Hepatocyte (in vitro differentiated cells): ENCODE measurements around the gene UBE3C. TPM values are rescaled to one million over a fixed set of nuclear protein-coding genes. Genes with fewer than 3 reads are reported as not detected.
"Not testable (repeated sequence)": the region's sequence is repeated elsewhere in the genome, so short reads cannot be mapped to it uniquely, and the experiment has no call there.

Experiments used
- DNase-seq: peaks from one replicate; pipeline ENCODE4 v3.0.0-alpha.2; 2016; ENCODE audit warnings: low spot score
- H2AFZ ChIP-seq: fragments of 200-600 bp; sonication (generic); 2 replicates; pipeline ENCODE4 v1.6.0; 2016; ENCODE audit warnings: antibody characterized with exemption, mild to moderate bottlenecking
- H3K27ac ChIP-seq: fragments of 200-600 bp; sonication (generic); 2 replicates; pipeline ENCODE4 v1.5.1; 2016; ENCODE audit warnings: mild to moderate bottlenecking
- H3K27me3 ChIP-seq: fragments of 200-600 bp; sonication (generic); 2 replicates; pipeline ENCODE4 v1.6.1; 2016
- H3K36me3 ChIP-seq: fragments of 200-600 bp; sonication (generic); replicated peaks from 2 replicates; pipeline ENCODE4 v1.5.1; 2016; ENCODE audit warnings: low read depth; ENCODE audit not compliant: insufficient read depth
- H3K4me1 ChIP-seq: fragments of 200-600 bp; sonication (generic); 2 replicates; pipeline ENCODE4 v1.5.1; 2016; ENCODE audit warnings: mild to moderate bottlenecking, moderate library complexity; ENCODE audit not compliant: insufficient read depth
- H3K4me2 ChIP-seq: fragments of 200-600 bp; sonication (generic); 2 replicates; pipeline ENCODE4 v1.6.0; 2016
- H3K4me3 ChIP-seq: fragments of 200-600 bp; sonication (generic); 2 replicates; pipeline ENCODE4 v1.5.1; 2016; ENCODE audit warnings: mild to moderate bottlenecking
- H3K79me2 ChIP-seq: fragments of 200-600 bp; sonication (generic); 2 replicates; pipeline ENCODE4 v1.6.0; 2017; ENCODE audit warnings: mild to moderate bottlenecking
- H3K9me2 ChIP-seq: fragments of 200-600 bp; sonication (generic); replicated peaks from 2 replicates; pipeline ENCODE4 v1.6.0; 2017; ENCODE audit warnings: mild to moderate bottlenecking; ENCODE audit not compliant: insufficient read depth
- H3K9me3 ChIP-seq: fragments of 200-600 bp; sonication (generic); 2 replicates; pipeline ENCODE4 v1.5.1; 2016; ENCODE audit warnings: low read depth, mild to moderate bottlenecking
- H4K20me1 ChIP-seq: fragments of 200-600 bp; sonication (generic); 2 replicates; pipeline ENCODE4 v1.6.0; 2016; ENCODE audit warnings: mild to moderate bottlenecking; ENCODE audit not compliant: insufficient read depth, poor library complexity, severe bottlenecking
- EZH2 ChIP-seq: fragments of 200-600 bp; sonication (generic); IDR thresholded peaks from 2 replicates; pipeline ENCODE4 v1.6.1; 2016; ENCODE audit warnings: antibody characterized with exemption, mild to moderate bottlenecking, borderline replicate concordance
- EZH2phosphoT487 ChIP-seq: fragments of 200-600 bp; sonication (generic); IDR thresholded peaks from one replicate; pipeline ENCODE4 v1.6.1; 2018; ENCODE audit warnings: antibody characterized with exemption, mild to moderate bottlenecking, low read depth, moderate library complexity; ENCODE audit not compliant: unreplicated experiment, severe bottlenecking
- WGBS: methylation state at CpG from one replicate; pipeline ENCODE4 v1.1.6; 2016; ENCODE audit warnings: low lambda C conversion rate; ENCODE audit errors: missing lambda C conversion rate; 5-methylcytosine and 5-hydroxymethylcytosine counted together
- polyA plus RNA-seq: library from polyadenylated mRNA; unstranded; fragments of >200 nt; fragmentation: Nextera tagmentation; extraction: Ambion mirVana; gene quantifications from 2 replicates; pipeline ENCODE4 v1.2.1, GENCODE V29; 2016
- total RNA-seq: library from RNA; depleted of rRNA; stranded (reverse); fragments of >200 nt; gene quantifications from 2 replicates; pipeline ENCODE4 v1.2.3, GENCODE V29; 2014
- TF ChIP-seq, protein P1 (sequence below): fragments of 200-600 bp; sonication (generic); IDR thresholded peaks from 2 replicates; pipeline ENCODE4 v1.5.1; 2016; ENCODE audit warnings: antibody characterized with exemption, mild to moderate bottlenecking; ENCODE audit not compliant: poor library complexity

UBE3C gene
- total and polyA plus RNA-seq, 2 experiments from 2014 or later, result 24.6 to 72.6 TPM

DNA sequence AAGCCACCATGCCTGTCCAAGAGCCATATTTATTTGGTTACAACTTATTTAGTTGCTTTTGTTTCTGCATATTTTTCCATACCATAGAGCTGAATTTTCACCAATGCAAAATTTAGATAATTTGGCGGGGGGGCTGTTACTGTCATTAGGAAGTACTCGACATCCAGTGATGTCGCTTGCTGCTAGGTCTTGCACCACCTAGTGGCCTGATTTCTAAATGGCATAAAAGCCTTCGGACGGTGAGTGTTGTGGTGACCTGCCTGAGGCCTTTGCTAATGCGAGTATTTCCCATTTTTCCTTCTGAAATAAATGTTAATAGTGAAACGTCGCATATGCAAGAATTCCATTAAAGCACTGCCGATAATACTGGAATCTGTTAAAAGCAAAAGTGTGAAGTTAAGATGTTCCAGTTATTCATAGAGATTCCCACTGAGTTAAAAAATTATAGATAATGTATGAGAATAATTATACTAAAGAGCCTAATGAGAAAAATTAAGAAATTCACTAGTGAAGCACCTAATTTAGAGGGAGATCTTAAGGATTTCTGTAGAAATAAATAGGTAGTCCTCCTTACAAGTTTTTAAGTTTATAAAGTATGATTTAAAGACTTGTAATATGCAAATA, 112.0 kb downstream of the UBE3C start:
- H4K20me1 ChIP-seq, result no peaks in the 10 kb centered on the region
- WGBS, result 64% methylated on average over 9 of the region's 9 CpGs
- no peaks in the 10 kb centered on the region for H3K9me3 ChIP-seq
- no peaks in the 10 kb centered on the region for H3K36me3 ChIP-seq
- no peak overlapping the region for H3K27ac ChIP-seq
- H2AFZ ChIP-seq, result no peak overlapping the region
- H3K4me2 ChIP-seq, result no peak overlapping the region
- no peaks in the 10 kb centered on the region for H3K27me3 ChIP-seq
- peak; percentile 68 for DNase-seq
- no peak overlapping the region for H3K4me3 ChIP-seq
- no peaks in the 10 kb centered on the region for H3K4me1 ChIP-seq
- no peaks in the 10 kb centered on the region for H3K79me2 ChIP-seq
- H3K9me2 ChIP-seq, result no peaks in the 10 kb centered on the region
- TF ChIP-seq EZH2phosphoT487, result no peak
- TF ChIP-seq, protein P1, sequence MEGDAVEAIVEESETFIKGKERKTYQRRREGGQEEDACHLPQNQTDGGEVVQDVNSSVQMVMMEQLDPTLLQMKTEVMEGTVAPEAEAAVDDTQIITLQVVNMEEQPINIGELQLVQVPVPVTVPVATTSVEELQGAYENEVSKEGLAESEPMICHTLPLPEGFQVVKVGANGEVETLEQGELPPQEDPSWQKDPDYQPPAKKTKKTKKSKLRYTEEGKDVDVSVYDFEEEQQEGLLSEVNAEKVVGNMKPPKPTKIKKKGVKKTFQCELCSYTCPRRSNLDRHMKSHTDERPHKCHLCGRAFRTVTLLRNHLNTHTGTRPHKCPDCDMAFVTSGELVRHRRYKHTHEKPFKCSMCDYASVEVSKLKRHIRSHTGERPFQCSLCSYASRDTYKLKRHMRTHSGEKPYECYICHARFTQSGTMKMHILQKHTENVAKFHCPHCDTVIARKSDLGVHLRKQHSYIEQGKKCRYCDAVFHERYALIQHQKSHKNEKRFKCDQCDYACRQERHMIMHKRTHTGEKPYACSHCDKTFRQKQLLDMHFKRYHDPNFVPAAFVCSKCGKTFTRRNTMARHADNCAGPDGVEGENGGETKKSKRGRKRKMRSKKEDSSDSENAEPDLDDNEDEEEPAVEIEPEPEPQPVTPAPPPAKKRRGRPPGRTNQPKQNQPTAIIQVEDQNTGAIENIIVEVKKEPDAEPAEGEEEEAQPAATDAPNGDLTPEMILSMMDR, result peak; percentile 70

DNA sequence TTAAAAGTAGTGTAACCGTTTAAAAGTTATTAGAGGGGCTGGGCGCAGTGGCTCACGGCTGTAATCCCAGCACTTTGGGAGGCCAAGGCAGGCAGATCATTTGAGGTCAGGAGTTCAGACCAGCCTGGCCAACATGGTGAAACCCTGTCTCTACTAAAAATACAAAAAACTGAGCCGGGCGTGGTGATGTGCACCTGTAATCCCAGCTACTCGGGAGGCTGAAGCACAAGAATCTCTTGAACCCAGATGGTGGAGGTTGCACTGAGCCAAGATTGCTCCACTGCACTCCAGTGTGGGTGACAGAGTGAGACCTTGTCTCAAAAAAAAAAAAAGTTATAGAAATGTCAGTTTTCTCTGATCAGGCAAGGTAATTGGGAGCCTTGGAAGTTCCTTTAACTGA, 113.1 kb downstream of the UBE3C start:
- H3K27me3 ChIP-seq, H3K36me3 ChIP-seq: not testable (repeated sequence)
- 94% methylated on average over 6 of the region's 6 CpGs for WGBS

DNA sequence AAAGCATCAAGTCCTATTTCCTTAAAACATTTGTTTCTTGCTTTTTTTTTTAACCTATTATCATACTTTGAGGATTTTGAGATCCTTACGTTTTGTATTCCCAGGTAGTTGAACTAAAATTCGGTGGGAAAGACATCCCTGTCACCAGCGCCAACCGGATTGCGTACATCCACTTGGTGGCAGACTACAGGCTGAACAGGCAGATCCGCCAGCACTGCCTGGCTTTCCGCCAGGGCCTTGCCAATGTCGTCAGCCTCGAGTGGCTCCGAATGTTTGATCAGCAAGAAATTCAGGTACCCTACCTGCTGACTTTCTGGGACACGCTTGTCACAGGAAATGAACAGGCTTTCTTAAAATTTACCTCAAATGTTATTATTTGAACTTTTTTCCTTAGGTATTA, 115.1 kb downstream of the UBE3C start:
- H3K9me3 ChIP-seq, result no peaks in the 10 kb centered on the region
- H3K27me3 ChIP-seq, result no peaks in the 10 kb centered on the region
- H3K9me2 ChIP-seq, result no peaks in the 10 kb centered on the region
- no peak overlapping the region for H3K4me2 ChIP-seq
- H3K4me3 ChIP-seq, result no peak overlapping the region
- TF ChIP-seq EZH2phosphoT487 (no peak), EZH2 (no peak)
- TF ChIP-seq, protein P1, result no peak
- no peaks in the 10 kb centered on the region for H4K20me1 ChIP-seq
- H3K79me2 ChIP-seq, result no peaks in the 10 kb centered on the region
- no peak overlapping the region for H3K27ac ChIP-seq
- H2AFZ ChIP-seq, result no peak overlapping the region
- 94% methylated on average over 11 of the region's 11 CpGs for WGBS
- DNase-seq, result no peak
- no peaks in the 10 kb centered on the region for H3K36me3 ChIP-seq
- no peaks in the 10 kb centered on the region for H3K4me1 ChIP-seq

More for the DNA sequence above, 113.1 kb downstream of the UBE3C start:
- H3K4me3 ChIP-seq, H3K79me2 ChIP-seq, H3K4me2 ChIP-seq, H3K9me3 ChIP-seq, H3K9me2 ChIP-seq, DNase-seq, H3K4me1 ChIP-seq, H3K27ac ChIP-seq, H4K20me1 ChIP-seq, H2AFZ ChIP-seq: not testable (repeated sequence)

DNA sequence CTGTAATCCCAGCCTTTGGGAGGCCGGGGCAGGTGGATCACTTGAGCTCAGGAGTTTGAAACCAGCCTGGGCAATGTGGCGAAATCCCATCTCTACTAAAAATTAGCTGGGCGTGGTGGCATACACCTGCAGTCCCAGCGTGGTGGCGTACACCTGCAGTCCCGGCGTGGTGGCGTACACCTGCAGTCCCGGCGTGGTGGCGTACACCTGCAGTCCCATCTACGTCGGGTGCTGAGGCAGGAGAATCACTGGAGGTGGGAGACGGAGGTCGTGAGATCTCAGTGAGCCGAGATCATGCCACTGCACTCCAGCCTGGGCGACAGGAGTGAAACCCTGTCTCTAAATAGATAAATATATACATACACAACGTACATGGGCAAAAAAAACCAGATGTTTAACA, 116.1 kb downstream of the UBE3C start:
- DNase-seq, H3K9me3 ChIP-seq: not testable (repeated sequence)
- WGBS, result 96% methylated on average over 18 of the region's 18 CpGs

More for the DNA sequence above, 116.1 kb downstream of the UBE3C start:
- H3K27me3 ChIP-seq, H3K27ac ChIP-seq, H2AFZ ChIP-seq, H3K4me2 ChIP-seq, H3K4me1 ChIP-seq, H4K20me1 ChIP-seq, H3K79me2 ChIP-seq, H3K36me3 ChIP-seq, H3K4me3 ChIP-seq, H3K9me2 ChIP-seq: not testable (repeated sequence)
